AG20443 (cell line): Measurements from ENCODE around the gene MIA2.
"Not testable (repeated sequence)": the region's sequence is repeated elsewhere in the genome, so short reads cannot be mapped to it uniquely, and the experiment has no call there.

Experiments
- DNase-seq: peaks from one replicate; pipeline ENCODE4 v3.0.0; 2012; ENCODE audit warnings: low spot score, mixed read lengths

The MIA2 gene

DNA sequence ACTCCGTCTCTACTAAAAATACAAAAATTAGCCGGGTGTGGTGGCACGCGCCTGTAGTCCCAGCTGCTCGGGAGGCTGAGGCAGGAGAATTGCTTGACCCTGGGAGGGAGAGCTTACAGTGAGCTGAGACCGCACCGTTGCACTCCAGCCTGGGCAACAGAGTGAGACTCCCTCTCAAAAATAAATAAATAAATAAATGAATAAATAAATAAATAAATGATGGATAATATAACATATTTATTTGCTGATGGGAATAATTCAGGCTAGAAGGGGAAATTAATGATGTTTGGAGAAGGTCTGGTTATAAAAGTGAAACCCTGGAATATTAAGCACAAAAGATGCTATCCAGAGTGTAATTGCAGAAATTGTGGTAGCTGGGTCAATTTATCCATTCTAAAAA lies 107.4 kb downstream of the MIA2 start:
- DNase-seq, result not testable (repeated sequence)

DNA sequence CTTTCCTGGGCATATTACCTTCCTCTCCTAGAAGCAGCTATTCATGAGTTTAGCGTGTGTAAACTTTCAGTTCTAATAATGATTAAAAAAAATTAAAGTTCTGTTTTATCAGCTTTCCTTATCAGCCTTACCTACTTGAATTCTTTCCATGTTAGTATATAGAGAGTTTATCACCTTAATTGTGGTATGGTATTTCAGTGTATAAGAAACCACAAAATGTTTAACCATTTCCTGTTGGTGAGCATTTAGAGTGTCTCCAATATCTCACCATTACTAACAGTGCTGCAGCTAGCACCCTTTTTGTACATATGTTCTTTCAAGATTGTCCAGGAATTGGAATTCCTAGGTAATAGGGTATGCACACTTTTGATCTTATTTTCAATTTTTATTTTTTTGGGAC lies 109.1 kb downstream of the MIA2 start:
- no peak for DNase-seq

GRCh38 chr14:39343614-39344013 lies 109.9 kb downstream of the MIA2 start:
- no peak for DNase-seq

GRCh38 chr14:39350866-39351265 lies 117.2 kb downstream of the MIA2 start:
- DNase-seq, result no peak

GRCh38 chr14:39351708-39352107 lies 118.0 kb downstream of the MIA2 start:
- DNase-seq, result no peak

DNA sequence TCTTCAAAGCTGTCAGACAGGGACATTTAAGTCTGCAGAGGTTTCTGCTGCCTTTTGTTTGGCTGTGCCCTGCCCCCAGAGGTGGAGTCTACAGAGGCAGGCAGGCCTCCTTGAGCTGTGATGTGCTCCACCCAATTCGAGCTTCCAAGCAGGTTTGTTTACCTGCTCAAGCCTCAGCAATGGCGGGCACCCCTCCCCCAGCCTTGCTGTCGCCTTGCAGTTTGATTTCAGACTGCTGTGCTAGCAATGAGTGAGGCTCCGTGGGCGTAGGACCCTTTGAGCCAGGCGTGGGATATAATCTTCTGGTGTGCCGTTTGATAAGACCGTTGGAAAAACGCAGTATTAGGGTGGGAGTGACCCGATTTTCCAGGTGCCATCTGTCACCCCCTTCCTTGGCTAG lies 125.4 kb downstream of the MIA2 start:
- not testable (repeated sequence) for DNase-seq

DNA sequence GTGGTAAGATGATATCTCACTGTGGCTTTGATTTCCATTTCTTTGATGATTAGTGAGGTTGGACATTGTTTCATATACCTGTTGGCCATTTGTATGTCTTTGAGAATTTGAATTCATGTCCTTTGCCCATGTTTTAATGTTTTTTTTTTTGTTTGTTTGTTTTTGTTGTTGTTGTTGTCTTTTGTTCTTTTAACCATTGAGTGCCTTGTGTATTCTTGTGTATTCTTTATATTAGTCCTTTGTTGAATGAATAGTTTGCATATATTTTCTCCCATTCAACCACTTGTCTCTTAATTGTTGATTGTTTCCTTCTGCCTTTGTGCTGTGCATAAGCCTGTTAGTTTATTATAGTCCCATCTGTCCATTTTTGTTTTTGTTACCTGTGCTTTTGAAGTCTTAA lies 126.6 kb downstream of the MIA2 start:
- no peak for DNase-seq

GRCh38 chr14:39361556-39361955 lies 127.8 kb downstream of the MIA2 start:
- DNase-seq, result not testable (repeated sequence)

- DNase-seq, result no peak
These were observed 130.8 kb downstream of the MIA2 start for GRCh38 chr14:39364509-39364908.

DNA sequence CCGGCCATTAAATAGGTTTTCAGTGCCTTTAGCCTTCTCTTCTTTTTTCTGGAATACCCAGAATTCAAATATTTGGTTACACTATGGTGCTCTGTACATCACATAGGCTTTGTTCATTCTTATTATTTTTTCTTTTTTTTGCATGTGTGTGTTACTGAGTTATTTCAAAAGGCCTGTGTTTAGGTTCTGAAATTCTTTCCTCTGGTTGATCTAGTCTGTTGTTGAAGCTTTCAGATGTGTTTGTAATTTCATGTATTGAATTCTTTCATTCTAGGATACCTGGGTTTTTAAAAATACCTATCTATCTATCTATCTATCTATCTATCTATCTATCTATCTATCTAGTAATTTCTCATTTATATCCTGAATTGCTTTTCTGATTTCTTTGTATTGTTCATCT lies 131.6 kb downstream of the MIA2 start:
- DNase-seq, result no peak

DNA sequence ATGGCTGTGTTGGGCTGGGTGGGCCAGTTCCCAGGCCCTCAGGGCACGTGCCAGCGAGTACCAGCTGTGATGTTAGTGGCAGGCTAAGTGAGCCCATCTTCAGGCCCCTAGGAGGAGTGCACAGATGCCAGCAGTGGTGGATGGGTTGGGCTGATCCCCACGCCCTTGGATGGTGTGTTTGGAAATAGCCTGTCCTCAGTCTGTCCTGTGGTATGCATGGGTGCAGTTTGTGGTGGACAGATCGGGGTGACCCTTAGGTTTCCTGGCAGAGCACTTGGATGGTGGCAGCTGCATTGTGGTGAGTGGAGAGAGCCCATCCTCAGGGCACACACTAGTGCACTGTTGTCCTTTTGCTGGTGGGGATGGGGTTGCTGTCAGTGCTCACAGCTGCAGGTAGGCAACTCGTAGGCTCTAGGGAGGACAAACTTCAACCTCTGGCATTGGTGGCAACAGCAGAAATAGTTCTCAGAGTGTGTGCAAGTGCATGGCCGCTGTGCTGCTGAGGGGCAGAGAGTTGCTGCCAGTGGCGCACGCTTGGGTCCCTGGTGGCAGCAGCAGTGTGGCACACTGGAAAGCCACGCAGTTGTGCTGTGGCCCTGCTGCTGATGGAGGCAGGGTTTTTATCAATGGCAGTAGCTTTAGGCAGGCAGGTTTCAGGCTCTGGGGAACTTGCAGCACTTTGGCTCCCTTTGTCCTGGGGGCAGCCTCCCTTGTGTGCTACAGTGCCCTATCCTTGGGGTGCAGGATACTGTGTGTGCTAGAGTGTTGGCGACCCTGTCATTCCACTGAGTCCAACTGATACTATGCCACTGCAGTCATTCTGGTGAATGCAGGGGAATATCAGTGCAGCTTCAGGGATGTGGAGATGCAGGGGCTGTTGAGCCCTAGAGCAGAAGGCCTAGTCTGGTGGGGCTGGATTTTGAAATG lies 133.0 kb downstream of the MIA2 start:
- no peak for DNase-seq

DNA sequence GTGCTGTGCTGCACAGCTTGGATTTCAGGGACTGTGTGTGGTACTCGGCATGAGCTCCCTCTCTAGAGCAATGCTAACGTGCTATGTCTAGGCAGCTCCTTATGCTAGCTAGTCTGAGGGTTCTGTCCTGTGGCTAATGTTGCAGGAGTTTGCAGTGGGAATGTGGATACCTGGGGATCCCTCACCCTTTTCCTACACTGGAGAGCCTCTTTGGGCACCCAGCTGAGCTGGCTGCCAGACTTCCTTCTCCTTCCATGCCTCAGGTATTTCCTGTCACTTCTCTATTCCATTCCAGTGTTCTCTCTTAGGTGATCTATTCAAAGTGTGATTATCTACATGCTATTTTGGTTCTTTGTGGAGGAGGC lies 133.7 kb downstream of the MIA2 start:
- no peak for DNase-seq

DNA sequence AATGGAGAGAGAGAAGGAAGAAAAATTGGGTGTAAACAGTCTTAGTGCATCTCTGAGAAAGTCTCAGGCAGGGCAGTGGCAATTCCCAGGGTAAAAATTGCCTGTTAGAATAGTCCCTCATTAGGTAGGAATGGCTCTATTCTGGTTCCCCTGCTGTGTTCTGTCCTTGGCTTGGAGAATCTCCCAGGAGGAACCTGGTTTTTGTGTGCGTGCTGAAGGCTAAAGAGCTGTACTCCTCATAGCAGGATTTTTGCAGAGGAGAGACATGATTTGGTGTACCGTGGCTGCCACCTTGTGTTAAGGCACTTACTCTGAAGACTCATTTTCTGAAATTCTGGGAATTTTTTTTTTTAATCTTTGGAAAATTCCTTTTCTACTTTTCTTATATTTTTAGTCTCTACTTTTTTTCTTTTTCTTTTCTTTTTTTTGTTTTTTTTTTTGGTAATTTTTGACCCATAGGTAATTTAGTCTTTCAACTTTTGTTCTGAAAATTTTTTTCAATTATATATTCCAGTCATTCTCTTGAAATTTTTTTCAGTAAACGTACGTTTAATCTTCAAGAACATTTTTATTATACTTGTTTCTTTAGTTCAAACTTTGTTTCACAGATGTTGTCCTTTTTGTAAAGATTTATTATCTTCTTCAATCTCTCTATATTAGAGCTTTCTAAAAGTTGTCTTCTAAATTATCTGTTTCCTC lies 134.7 kb downstream of the MIA2 start:
- peak; percentile 79 for DNase-seq

GRCh38 chr14:39369029-39369428 lies 135.3 kb downstream of the MIA2 start:
- DNase-seq, result no peak

DNA sequence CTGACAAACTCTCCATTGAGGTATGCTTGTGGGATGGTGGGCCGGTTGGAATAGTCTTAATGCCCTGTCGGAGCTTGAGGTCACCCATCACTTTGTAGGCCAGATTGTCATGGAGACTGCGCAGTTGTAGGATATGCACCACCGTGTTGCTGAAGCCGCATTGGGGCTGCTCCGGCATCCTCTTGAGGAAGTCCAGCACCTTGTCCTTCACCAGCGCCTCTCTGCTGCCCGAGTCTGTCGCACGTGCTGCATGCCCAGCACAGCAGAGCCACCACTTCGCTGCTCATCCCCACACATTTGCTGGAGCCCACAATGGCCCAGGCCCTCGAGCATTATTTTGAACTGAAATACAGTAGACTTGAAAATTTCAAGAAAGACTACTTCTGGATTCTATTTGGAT lies 136.7 kb downstream of the MIA2 start:
- DNase-seq, result no peak

DNA sequence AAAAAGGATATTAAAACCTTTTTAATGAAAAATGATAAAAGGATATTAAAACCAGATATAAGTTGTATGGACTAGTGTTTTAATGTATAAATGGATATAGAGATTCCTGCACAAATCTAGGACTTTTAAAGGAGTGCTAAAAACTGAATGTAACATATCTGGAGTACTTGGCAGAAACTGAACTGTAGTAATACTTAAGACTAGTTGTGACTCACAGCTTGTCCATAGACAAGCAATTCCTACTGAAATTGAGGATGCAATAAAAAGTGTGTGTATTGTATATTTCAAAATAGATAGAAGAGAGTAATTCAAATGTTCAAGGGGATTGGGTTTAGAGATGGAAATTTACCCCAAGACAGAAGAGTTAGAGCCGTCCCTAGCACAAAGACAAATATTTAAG lies 138.9 kb downstream of the MIA2 start:
- peak; percentile 37 for DNase-seq

GRCh38 chr14:39374851-39375250 lies 141.1 kb downstream of the MIA2 start:
- peak; percentile 74 for DNase-seq

DNA sequence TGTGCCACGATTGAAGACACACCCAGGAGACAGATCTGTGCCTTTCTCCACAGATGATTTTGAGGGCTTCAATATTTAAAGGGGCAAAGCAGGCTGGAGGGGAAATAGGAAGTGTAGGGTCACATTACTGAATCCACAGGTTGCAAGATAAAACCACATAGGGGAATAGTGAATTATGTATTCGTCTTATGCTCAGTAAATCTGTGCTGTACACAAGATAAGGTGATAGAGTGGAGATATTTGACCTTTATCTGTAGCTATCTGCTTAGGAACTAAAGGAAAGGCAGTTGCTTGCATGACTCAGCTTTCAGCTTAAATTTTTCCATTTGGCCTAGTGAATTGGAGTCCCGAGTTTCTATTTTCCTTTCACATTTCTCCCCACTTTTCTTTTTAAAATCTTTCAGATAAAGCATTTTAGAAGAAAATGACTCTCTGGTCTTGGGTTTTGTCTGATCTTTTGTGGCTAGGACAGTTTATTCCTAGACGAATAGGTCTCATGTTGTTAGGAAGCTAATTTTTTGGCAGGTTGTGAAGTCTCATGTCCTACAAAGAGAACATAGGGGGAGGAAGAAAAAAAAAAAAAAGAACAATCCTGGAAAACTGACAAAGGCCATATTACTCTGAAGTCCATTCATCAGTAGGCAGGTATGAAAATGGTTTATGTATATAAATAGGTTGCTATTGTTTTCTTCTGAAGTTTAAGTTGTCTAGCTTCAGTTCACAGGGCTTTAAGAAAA lies 143.1 kb downstream of the MIA2 start:
- DNase-seq, result no peak

DNA sequence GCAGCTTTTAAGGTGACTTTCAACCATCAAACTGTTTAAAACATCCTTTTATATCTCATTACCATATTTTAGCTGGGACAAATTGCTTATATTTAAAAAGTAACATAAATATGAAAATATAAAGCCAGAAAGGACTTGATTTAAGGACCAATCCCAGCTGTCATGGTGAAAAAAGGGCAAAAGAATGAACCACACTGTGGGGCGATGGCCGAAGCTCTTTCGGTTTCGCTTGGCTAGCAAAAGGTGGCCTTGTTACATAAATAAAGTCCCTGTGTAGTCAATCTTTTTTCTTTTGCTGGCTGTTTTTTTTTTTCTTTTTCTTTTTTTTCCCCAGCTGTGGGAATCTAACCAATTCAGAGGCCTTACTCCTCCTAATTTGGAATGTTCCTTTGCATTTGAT lies 147.7 kb downstream of the MIA2 start:
- DNase-seq, result no peak

GRCh38 chr14:39382463-39382862 lies 148.7 kb downstream of the MIA2 start:
- DNase-seq, result no peak

DNA sequence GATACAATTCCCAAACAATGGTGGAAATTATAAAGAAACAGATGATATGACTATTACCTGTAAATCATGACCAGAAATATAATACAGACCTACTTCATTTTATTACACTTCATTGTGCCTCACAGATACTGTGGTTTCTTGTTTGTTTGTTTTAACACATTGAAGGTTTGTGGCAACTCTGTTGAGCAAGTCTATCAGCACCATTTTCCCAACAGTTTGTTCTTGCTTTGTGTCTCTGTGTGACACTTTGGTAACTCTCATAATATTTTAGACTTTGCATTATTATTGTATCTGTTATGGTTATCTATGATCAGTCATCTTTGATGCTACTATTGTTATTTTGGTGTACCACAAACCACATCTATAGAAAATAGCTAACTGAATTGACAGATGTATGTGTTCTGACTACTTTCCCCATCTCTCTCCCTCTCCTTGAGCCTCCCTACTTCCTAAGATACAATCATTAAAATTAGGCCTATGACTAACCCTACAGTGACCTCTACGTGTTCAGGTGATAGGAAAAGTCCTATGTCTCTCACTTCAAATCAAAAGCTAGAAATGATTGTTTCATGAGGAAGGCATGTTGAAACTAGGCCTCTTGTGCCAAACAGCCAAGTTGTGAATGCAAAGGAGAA lies 149.4 kb downstream of the MIA2 start:
- DNase-seq, result no peak

- DNase-seq, result no peak
These were observed 150.0 kb downstream of the MIA2 start for GRCh38 chr14:39383741-39384140.
